GM18507 (cell line): Measurements from ENCODE around the gene ACKR3.

Source experiments
- DNase-seq: peaks from one replicate; pipeline ENCODE4 v3.0.0; 2011; ENCODE audit warnings: low read depth; ENCODE audit not compliant: insufficient read length; ENCODE audit errors: extremely low spot score
- FAIRE-seq: peaks from 2 replicates; lab custom pipeline; 2011; peaks lifted over from hg19 to GRCh38; lab: Jason Lieb, UNC

The ACKR3 gene

GRCh38 chr2:236548179-236548921 lies 21.3 kb upstream of the ACKR3 start:
- no peak for DNase-seq

GRCh38 chr2:236549165-236549564 lies 20.5 kb upstream of the ACKR3 start:
- no peak for DNase-seq
- FAIRE-seq: no peak

More at GRCh38 chr2:236548179-236548921, 21.3 kb upstream of the ACKR3 start:
- FAIRE-seq: no peak

- no peak for DNase-seq
- no peak for FAIRE-seq
These were observed 19.3 kb upstream of the ACKR3 start for GRCh38 chr2:236550290-236550689.

GRCh38 chr2:236550701-236551465 lies 18.7 kb upstream of the ACKR3 start:
- FAIRE-seq (peak; percentile 96), DNase-seq (no peak)

- no peak for DNase-seq
These were observed 18.0 kb upstream of the ACKR3 start for GRCh38 chr2:236551471-236552211.

GRCh38 chr2:236552212-236552542 lies 17.4 kb upstream of the ACKR3 start:
- FAIRE-seq (no peak), DNase-seq (no peak)

More at GRCh38 chr2:236551471-236552211, 18.0 kb upstream of the ACKR3 start:
- peak; percentile 77 for FAIRE-seq

GRCh38 chr2:236552581-236553363 lies 16.9 kb upstream of the ACKR3 start:
- no peak for DNase-seq
- FAIRE-seq: no peak

GRCh38 chr2:236553522-236553921 lies 16.1 kb upstream of the ACKR3 start:
- DNase-seq (no peak), FAIRE-seq (no peak)

- DNase-seq (no peak), FAIRE-seq (peak; percentile 51)
These were observed 14.9 kb upstream of the ACKR3 start for GRCh38 chr2:236554629-236555282.

GRCh38 chr2:236555481-236555880 lies 14.1 kb upstream of the ACKR3 start:
- DNase-seq (no peak), FAIRE-seq (no peak)

GRCh38 chr2:236557306-236558030 lies 12.2 kb upstream of the ACKR3 start:
- no peak for DNase-seq
- FAIRE-seq: no peak

GRCh38 chr2:236558036-236558435 lies 11.6 kb upstream of the ACKR3 start:
- FAIRE-seq: no peak
- no peak for DNase-seq

- FAIRE-seq: peak; percentile 63
- DNase-seq: no peak
These were observed 10.3 kb upstream of the ACKR3 start for GRCh38 chr2:236558993-236559978.

GRCh38 chr2:236561874-236562273 lies 7.8 kb upstream of the ACKR3 start:
- FAIRE-seq: peak; percentile 24
- DNase-seq: no peak

GRCh38 chr2:236562434-236562833 lies 7.2 kb upstream of the ACKR3 start:
- DNase-seq: no peak
- FAIRE-seq: peak; percentile 36

- no peak for DNase-seq
These were observed 5.7 kb upstream of the ACKR3 start for GRCh38 chr2:236563953-236564352.

GRCh38 chr2:236565212-236565611 lies 4.4 kb upstream of the ACKR3 start:
- FAIRE-seq: no peak

More at GRCh38 chr2:236563953-236564352, 5.7 kb upstream of the ACKR3 start:
- FAIRE-seq: no peak

More at GRCh38 chr2:236565212-236565611, 4.4 kb upstream of the ACKR3 start:
- no peak for DNase-seq
